IMR-90 (cell line): ENCODE results near the gene FAF1. TPM values are rescaled to one million over a fixed set of nuclear protein-coding genes. Genes with fewer than 3 reads are reported as not detected.

Experiments
- ATAC-seq: fragments of 200-7000 bp; cut with Tn5 transposase; 2 replicates; pipeline ENCODE4 v1.9.1; 2020; ENCODE audit warnings: low read depth, mild to moderate bottlenecking, moderate library complexity
- BruUV-seq: library from RNA; stranded (reverse); fragments of 400-500 nt; replicated peaks from 2 replicates; lab custom pipeline; 2021; lab: Mats Ljungman, UMichigan
- CTCF ChIA-PET: fragments of 300-600 bp; formaldehyde crosslinking; extraction: SDS; loops from one replicate; lab custom pipeline; 2021; ENCODE audit warnings: antibody characterized with exemption; lab: Yijun Ruan, JAX
- POLR2A ChIA-PET: fragments of 300-600 bp; sonication (Branson Sonifier 250); formaldehyde crosslinking; loops from one replicate; lab custom pipeline; 2022; ENCODE audit warnings: antibody characterized with exemption; ENCODE audit not compliant: unreplicated experiment; lab: Charles Lee
- DNase-seq: peaks from one replicate; pipeline ENCODE4 v3.0.0; 2013
- H2AFZ ChIP-seq: replicated peaks from 2 replicates; pipeline ENCODE3; 2013; ENCODE audit warnings: low read length, mild to moderate bottlenecking; ENCODE audit not compliant: poor library complexity
- H2AK5ac ChIP-seq: 2 replicates; pipeline ENCODE4 v1.6.1; 2013; ENCODE audit warnings: low read depth, low read length, inconsistent platforms
- H2AK9ac ChIP-seq: replicated peaks from 2 replicates; pipeline ENCODE3; 2013; ENCODE audit warnings: mild to moderate bottlenecking, low read depth, low read length, moderate library complexity; ENCODE audit not compliant: poor library complexity
- H2BK120ac ChIP-seq: 2 replicates; pipeline ENCODE4 v1.6.1; 2013; ENCODE audit warnings: low read depth, low read length, inconsistent platforms
- H2BK15ac ChIP-seq: 3 replicates; pipeline ENCODE4 v1.6.1; 2013; ENCODE audit warnings: low read depth, low read length, inconsistent platforms
- H2BK20ac ChIP-seq: 2 replicates; pipeline ENCODE4 v1.6.1; 2013; ENCODE audit warnings: low read depth, mild to moderate bottlenecking, inconsistent platforms, low read length, moderate library complexity
- H2BK5ac ChIP-seq: 2 replicates; pipeline ENCODE4 v1.6.1; 2013; ENCODE audit warnings: mild to moderate bottlenecking, low read depth, low read length, inconsistent platforms; ENCODE audit not compliant: poor library complexity, severe bottlenecking
- H3K14ac ChIP-seq: replicated peaks from 2 replicates; pipeline ENCODE4 v1.6.1; 2013; ENCODE audit warnings: low read depth, low read length, inconsistent platforms
- H3K18ac ChIP-seq: 2 replicates; pipeline ENCODE4 v1.6.1; 2013; ENCODE audit warnings: low read depth, low read length, control low read depth
- H3K23ac ChIP-seq: 2 replicates; pipeline ENCODE4 v1.6.1; 2013; ENCODE audit warnings: low read depth, low read length, inconsistent platforms
- H3K27ac ChIP-seq: 2 replicates; pipeline ENCODE4 v1.5.1; 2013; ENCODE audit warnings: mild to moderate bottlenecking, control low read depth, low read length; ENCODE audit not compliant: insufficient read depth
- H3K27me3 ChIP-seq: 2 replicates; pipeline ENCODE4 v1.6.1; 2013; ENCODE audit warnings: low read length; ENCODE audit not compliant: control insufficient read depth, insufficient read depth
- H3K36me3 ChIP-seq: 2 replicates; pipeline ENCODE4 v1.6.1; 2013; ENCODE audit warnings: low read length, mixed read lengths; ENCODE audit not compliant: control insufficient read depth, insufficient read depth
- H3K4ac ChIP-seq: 2 replicates; pipeline ENCODE4 v1.6.1; 2013; ENCODE audit warnings: low read depth, low read length, inconsistent platforms
- H3K4me1 ChIP-seq: 2 replicates; pipeline ENCODE4 v1.6.1; 2013; ENCODE audit warnings: low read length, mixed read lengths; ENCODE audit not compliant: control insufficient read depth, insufficient read depth
- H3K4me2 ChIP-seq: 2 replicates; pipeline ENCODE4 v1.6.1; 2013; ENCODE audit warnings: low read depth, mild to moderate bottlenecking, control low read depth, low read length, moderate library complexity
- H3K4me3 ChIP-seq: 2 replicates; pipeline ENCODE4 v1.5.1; 2013; ENCODE audit warnings: low read depth, mild to moderate bottlenecking, control low read depth, low read length, moderate library complexity; ENCODE audit not compliant: insufficient read depth
- H3K56ac ChIP-seq: 2 replicates; pipeline ENCODE4 v1.6.1; 2013; ENCODE audit warnings: low read length, inconsistent platforms; ENCODE audit not compliant: insufficient read depth; ENCODE audit errors: extremely low read depth
- H3K79me1 ChIP-seq, 2 experiments: 2 replicates each; pipeline ENCODE4 v1.6.1; 2013; ENCODE audit warnings: low read length in 2 of 2, inconsistent platforms in 1 of 2, low read depth in 1 of 2
- H3K9ac ChIP-seq: 2 replicates; pipeline ENCODE4 v1.6.1; 2013; ENCODE audit warnings: low read depth, low read length, control low read depth
- H3K9me1 ChIP-seq: 2 replicates; pipeline ENCODE4 v1.6.1; 2013; ENCODE audit warnings: low read length, inconsistent platforms; ENCODE audit not compliant: insufficient read depth
- H3K9me3 ChIP-seq: 2 replicates; pipeline ENCODE4 v1.6.1; 2013; ENCODE audit warnings: low read length; ENCODE audit not compliant: control insufficient read depth, insufficient read depth
- H4K20me1 ChIP-seq: 2 replicates; pipeline ENCODE4 v1.6.1; 2013; ENCODE audit warnings: low read length, inconsistent platforms; ENCODE audit not compliant: insufficient read depth
- H4K5ac ChIP-seq: 2 replicates; pipeline ENCODE4 v1.6.1; 2013; ENCODE audit warnings: mild to moderate bottlenecking, low read depth, low read length, control low read depth
- H4K8ac ChIP-seq, 2 experiments: 2 replicates each; pipeline ENCODE4 v1.6.1; 2013; ENCODE audit warnings: low read depth in 2 of 2, low read length in 2 of 2, control low read depth in 1 of 2, inconsistent platforms in 1 of 2
- H4K91ac ChIP-seq: 2 replicates; pipeline ENCODE4 v1.6.1; 2013; ENCODE audit warnings: low read depth, low read length, inconsistent platforms; ENCODE audit not compliant: insufficient read depth
- CTCF ChIP-seq: conservative IDR thresholded peaks from 2 replicates; pipeline ENCODE4 v1.5.1; 2012; ENCODE audit warnings: mild to moderate bottlenecking, low read depth, low read length, improper control_type of control experiment
- FOS ChIP-seq: fragments of 150-350 bp; IDR thresholded peaks from 2 replicates; pipeline ENCODE4 v1.6.1; 2016; ENCODE audit warnings: low read depth, low read length
- USF2 ChIP-seq: fragments of 150-350 bp; IDR thresholded peaks from 2 replicates; pipeline ENCODE4 v1.6.1; 2017; ENCODE audit warnings: mild to moderate bottlenecking, antibody characterized with exemption, low read length, low read depth
- whole genome bisulfite sequencing, 2 experiments: methylation state at CpG; one replicate each; pipeline versions ENCODE4 v1.1.5 to v1.1.7; 2013; ENCODE audit warnings: missing lambda C conversion rate in 2 of 2; ENCODE audit not compliant: insufficient read length in 1 of 2; ENCODE audit errors: extremely low coverage in 2 of 2; 5-methylcytosine and 5-hydroxymethylcytosine counted together
- dilution Hi-C: fragments of 300-500 bp; cut with HindIII; formaldehyde crosslinking; loops from one replicate; pipeline ENCODE4 v1.14.3; 2018; ENCODE audit warnings: low sequenced_read_pairs; ENCODE audit not compliant: unreplicated experiment
- in situ Hi-C: fragments of 300-500 bp; cut with MboI; formaldehyde crosslinking; loops from 3 replicates; pipeline ENCODE4 v1.14.3; 2019; ENCODE audit warnings: low sequenced_read_pairs, inconsistent platforms, mixed read lengths
- intact Hi-C: fragments of 100-400 bp; cut with micrococcal nuclease; formaldehyde crosslinking; loops from 2 replicates; pipeline ENCODE4 v1.10.0; 2022
- polyA plus RNA-seq, 3 experiments: library from polyadenylated mRNA; depleted of rRNA; stranded (reverse); fragments of >200 nt; gene quantifications; 2 replicates each; pipeline ENCODE4 v1.2.3, GENCODE V29; 2012; ENCODE audit warnings: low replicate concordance in 1 of 3
- total RNA-seq: library from RNA; depleted of rRNA; stranded (reverse); fragments of >200 nt; gene quantifications from 2 replicates; pipeline ENCODE4 v1.2.3, GENCODE V29; 2012

FAF1 gene
- total and polyA plus RNA-seq, 2 of the 4 experiments (the other 2 are of a cell fraction) = 18.8 to 72.9 TPM

- H3K4me3 ChIP-seq = no peak overlapping the region
- intact Hi-C loops = loop anchor here (2.0 to 5.0 kb wide), 3 partner anchors 193 to 283 kb away; no protein-coding TSS in a partner anchor
- in situ Hi-C loops = loop anchor here (5.0 kb wide), 1 partner anchor 417 kb away; no protein-coding TSS in a partner anchor
- H2AK9ac ChIP-seq = no peak overlapping the region
- H4K5ac ChIP-seq = no peak overlapping the region
- no peak overlapping the region for H3K27ac ChIP-seq
- CTCF ChIA-PET = interaction anchor here (1.0 to 2.3 kb wide), 3 partner anchors 8 to 526 kb away, joined by 3 to 8 read pairs (median 3); no protein-coding TSS in a partner anchor
- H3K18ac ChIP-seq = no peak overlapping the region
- no peak overlapping the region for H3K56ac ChIP-seq
- H3K4me1 ChIP-seq = no peaks in the 10 kb centered on the region
- DNase-seq (no peak), ATAC-seq (no peak)
- H4K8ac ChIP-seq = no peak overlapping the region
- no peak overlapping the region for H3K14ac ChIP-seq
- no peak overlapping the region for H2BK15ac ChIP-seq
- no peaks in the 10 kb centered on the region for H4K20me1 ChIP-seq
- no peak overlapping the region for H2AK5ac ChIP-seq
- BruUV-seq = no TSS peak
- H3K4ac ChIP-seq = no peak overlapping the region
- H2AFZ ChIP-seq = no peak overlapping the region
- H3K36me3 ChIP-seq = peaks cover 7% of the 10 kb centered on the region
- POLR2A ChIA-PET = no interaction called here
- no peak overlapping the region for H4K91ac ChIP-seq
- no peak overlapping the region for H2BK120ac ChIP-seq
- H3K9me3 ChIP-seq = peaks cover 3% of the 10 kb centered on the region; the same call in 1 of the 2 replicates
- H3K23ac ChIP-seq = no peak overlapping the region
- dilution Hi-C loops = no loop called here
- peaks cover 7% of the 10 kb centered on the region in 2 experiments; a peak in 1 of 4 replicates for H3K79me1 ChIP-seq
- TF ChIP-seq FOS = no peak
- no peak for TF ChIP-seq USF2
- no peak for TF ChIP-seq CTCF
- H3K4me2 ChIP-seq = no peak overlapping the region
- no peak overlapping the region for H2BK5ac ChIP-seq
- WGBS, 2 experiments = no CpG with 5 or more reads among the region's 1 CpG
- peaks cover 6% of the 10 kb centered on the region; the same call in 1 of the 2 replicates for H3K9me1 ChIP-seq
- no peak overlapping the region for H3K9ac ChIP-seq
- no peak overlapping the region for H2BK20ac ChIP-seq
- H3K27me3 ChIP-seq = no peaks in the 10 kb centered on the region
Measured at GRCh38 chr1:50775740-50776139, 184.3 kb downstream of the FAF1 start.
